Esophagus (tissue), 2 donors: ENCODE data around the gene CMIP. TPM values are rescaled to one million over a fixed set of nuclear protein-coding genes. Genes with fewer than 3 reads are reported as not detected.
A peak's percentile ranks its signal among the peaks of the same experiment; 100 is the strongest.
"Not testable (repeated sequence)": the region's sequence is repeated elsewhere in the genome, so short reads cannot be mapped to it uniquely, and the experiment has no call there.

ENCODE experiments used
- H3K27ac ChIP-seq, 2 donors: one replicate each; pipeline ENCODE4 v1.5.1; 2013; ENCODE audit warnings: low read depth in 2 of 2, mild to moderate bottlenecking in 2 of 2, inconsistent platforms in 1 of 2, low read length in 1 of 2, moderate library complexity in 1 of 2
- H3K27me3 ChIP-seq, 2 donors: one replicate each; pipeline ENCODE4 v1.6.1; 2013; ENCODE audit warnings: low read length in 2 of 2, control low read depth in 1 of 2, mild to moderate bottlenecking in 1 of 2; ENCODE audit not compliant: insufficient read depth in 2 of 2, control insufficient read depth in 1 of 2
- H3K36me3 ChIP-seq, 2 donors: one replicate each; pipeline ENCODE4 v1.6.1; 2013; ENCODE audit warnings: low read length in 1 of 2; ENCODE audit not compliant: control insufficient read depth in 2 of 2, insufficient read depth in 2 of 2
- H3K4me1 ChIP-seq, 2 donors: one replicate each; pipeline ENCODE4 v1.6.1; 2013; ENCODE audit warnings: low read length in 1 of 2; ENCODE audit not compliant: control insufficient read depth in 2 of 2, insufficient read depth in 2 of 2
- H3K4me3 ChIP-seq, 2 donors: one replicate each; pipeline ENCODE4 v1.5.1; 2013; ENCODE audit warnings: low read length in 2 of 2, mild to moderate bottlenecking in 2 of 2, low read depth in 1 of 2, moderate library complexity in 1 of 2
- H3K9me3 ChIP-seq, 2 donors: one replicate each; pipeline ENCODE4 v1.6.1; 2013; ENCODE audit warnings: mild to moderate bottlenecking in 2 of 2, low read depth in 1 of 2, low read length in 1 of 2, moderate library complexity in 1 of 2; ENCODE audit not compliant: control insufficient read depth in 2 of 2, insufficient read depth in 1 of 2
- WGBS, 2 donors: extraction: QIAGEN DNeasy Blood & Tissue Kit; methylation state at CpG; one replicate each; pipeline ENCODE4 v1.1.7; 2013; 5-methylcytosine and 5-hydroxymethylcytosine counted together
- polyA plus RNA-seq, 2 donors: library from polyadenylated mRNA; stranded (reverse); fragments of 200-250 nt; gene quantifications; one replicate each; pipeline ENCODE4 v1.2.3, GENCODE V29; 2013
- donor health status: healthy with polysubstance abuse.
- donor health status: Bipolar disorder and iron deficiency.

Gene CMIP
- polyA plus RNA-seq, 2 donors: 16.9 to 19.3 TPM

DNA sequence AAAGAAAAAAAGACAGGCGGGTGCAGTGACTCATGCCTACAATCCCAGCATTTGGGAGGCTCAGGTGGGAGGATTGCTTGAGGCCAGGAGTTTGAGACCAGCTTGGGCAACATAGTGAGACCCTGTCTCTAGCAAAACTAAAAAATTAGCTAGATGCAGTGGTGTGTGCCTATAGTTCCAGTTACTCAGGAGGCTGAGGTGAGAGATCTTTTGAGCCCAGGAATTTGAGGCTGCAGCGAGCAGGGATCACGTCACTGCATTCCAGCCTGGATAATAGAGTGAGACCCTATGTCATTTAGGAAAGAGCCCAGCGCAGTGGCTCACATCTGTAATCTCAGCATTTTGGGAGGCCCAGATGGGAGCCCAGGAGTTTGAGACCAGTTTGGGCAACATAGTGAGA, 126.6 kb downstream of the CMIP start:
- Histone ChIP-seq H3K4me3 (no peak overlapping the region), H3K27me3 (no peaks in the 10 kb centered on the region), H3K27ac (no peak overlapping the region), H3K4me1 (peaks cover 14 to 41% of the 10 kb centered on the region in 2 donors), H3K9me3 (no peaks in the 10 kb centered on the region), H3K36me3 (no peaks in the 10 kb centered on the region)
- 93 to 96% methylated on average over 4 of the region's 4 CpGs for WGBS, 2 donors

GRCh38 chr16:81571592-81572385, 127.2 kb downstream of the CMIP start:
- no peaks in the 10 kb centered on the region for H3K27me3 ChIP-seq
- no peaks in the 10 kb centered on the region for H3K9me3 ChIP-seq
- no peak overlapping the region for H3K4me3 ChIP-seq
- no peak overlapping the region for H3K27ac ChIP-seq
- H3K36me3 ChIP-seq: no peaks in the 10 kb centered on the region
- WGBS, 2 donors: 72 to 76% methylated on average over 24 of the region's 24 CpGs
- peaks cover 14 to 44% of the 10 kb centered on the region in 2 donors for H3K4me1 ChIP-seq

DNA sequence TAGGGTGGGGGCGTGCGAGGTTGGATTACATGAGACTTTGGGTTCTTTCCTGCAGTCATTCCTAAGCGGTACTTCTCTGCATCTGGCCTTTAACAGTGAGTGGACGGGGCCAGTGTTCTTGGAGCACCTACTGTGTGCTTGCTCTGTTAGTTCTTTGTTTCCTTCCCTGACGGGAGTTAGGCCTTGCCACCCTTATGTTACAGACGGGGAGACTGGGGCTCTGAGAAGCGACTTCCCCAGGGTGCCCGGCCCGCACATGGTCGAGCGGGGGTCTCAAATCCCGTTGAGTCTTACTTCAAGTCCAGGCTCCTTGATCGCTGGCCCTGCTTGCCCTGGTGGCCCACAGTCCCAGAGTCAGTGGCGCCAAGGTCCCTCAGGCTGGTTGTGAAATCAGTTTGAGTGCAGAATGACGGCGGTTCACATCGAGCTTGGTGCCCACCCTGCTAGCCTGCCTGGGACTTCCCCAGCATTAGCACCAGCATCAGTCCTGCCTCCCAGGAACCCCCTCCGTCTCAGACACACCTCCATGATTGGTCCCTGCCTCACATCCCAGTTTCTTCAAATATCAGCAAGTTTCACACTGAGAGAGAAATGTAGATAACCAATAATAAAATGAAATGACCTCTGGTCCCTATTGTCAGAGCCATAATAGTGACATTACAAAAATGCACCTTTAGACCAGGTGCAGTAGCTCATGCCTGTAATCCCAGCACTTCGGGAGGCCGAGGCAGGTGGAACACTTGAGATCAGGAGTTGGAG, 128.0 kb downstream of the CMIP start:
- no peak overlapping the region for H3K27ac ChIP-seq
- no peak overlapping the region for H3K4me3 ChIP-seq
- peaks cover 14 to 42% of the 10 kb centered on the region in 2 donors for H3K4me1 ChIP-seq
- H3K27me3 ChIP-seq: no peaks in the 10 kb centered on the region
- no peaks in the 10 kb centered on the region for H3K36me3 ChIP-seq
- WGBS, 2 donors: 89 to 92% methylated on average over 20 of the region's 20 CpGs
- H3K9me3 ChIP-seq: no peaks in the 10 kb centered on the region

DNA sequence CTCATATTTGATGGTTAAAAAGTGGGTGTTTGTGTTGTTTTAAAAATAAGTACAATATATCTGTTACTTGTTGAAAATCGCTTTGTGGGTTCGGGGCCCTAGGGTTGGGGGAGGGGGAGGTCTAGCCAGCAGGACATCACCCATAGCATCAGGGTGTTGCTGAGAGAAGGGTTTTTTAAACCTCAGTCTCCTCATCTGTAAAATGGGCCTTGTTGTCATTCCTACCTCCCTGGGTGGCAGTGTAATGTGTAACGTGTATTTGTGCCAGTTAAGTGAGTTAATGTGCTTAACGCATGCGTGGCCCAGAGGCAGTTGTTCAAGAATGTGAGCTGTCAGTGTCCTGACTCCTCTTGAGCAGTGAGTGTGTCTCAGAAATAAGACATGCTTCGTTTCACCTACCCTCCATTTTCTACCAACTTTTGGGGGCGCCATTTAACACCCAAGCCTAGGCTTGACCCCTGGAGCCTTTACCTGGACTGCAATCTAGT, 129.0 kb downstream of the CMIP start:
- no peak overlapping the region for H3K4me3 ChIP-seq
- H3K27me3 ChIP-seq: no peaks in the 10 kb centered on the region
- H3K36me3 ChIP-seq: no peaks in the 10 kb centered on the region
- WGBS, 2 donors: 74 to 86% methylated on average over 7 of the region's 7 CpGs
- no peaks in the 10 kb centered on the region for H3K9me3 ChIP-seq
- peaks cover 14 to 35% of the 10 kb centered on the region in 2 donors for H3K4me1 ChIP-seq
- no peak overlapping the region for H3K27ac ChIP-seq

DNA sequence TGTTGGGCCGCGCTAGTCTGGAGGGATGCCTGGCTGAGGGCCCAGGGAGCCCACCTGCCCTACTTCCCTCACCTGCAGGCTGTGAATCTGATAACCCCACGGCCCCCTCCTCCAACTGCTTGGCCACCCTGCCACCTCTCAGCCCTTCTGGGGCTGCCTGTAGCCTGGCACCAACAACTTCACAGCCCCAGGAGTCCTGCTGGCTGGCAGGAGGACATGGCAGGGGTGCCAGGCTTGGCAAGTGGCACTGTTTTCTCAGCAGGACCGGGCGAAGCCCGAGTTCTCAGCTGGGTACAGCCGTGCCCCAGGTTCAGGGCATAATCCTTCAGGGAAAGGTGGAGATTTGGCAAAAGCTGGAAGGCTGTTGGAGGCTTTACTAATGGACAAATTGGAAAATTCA, 129.6 kb downstream of the CMIP start:
- H3K9me3 ChIP-seq: no peaks in the 10 kb centered on the region
- peak overlapping the region in 1 of 2 donors; percentile 38 for H3K27ac ChIP-seq
- no peaks in the 10 kb centered on the region for H3K36me3 ChIP-seq
- WGBS, 2 donors: 55 to 64% methylated on average over 7 of the region's 7 CpGs
- no peak overlapping the region for H3K4me3 ChIP-seq
- no peaks in the 10 kb centered on the region for H3K27me3 ChIP-seq
- peaks cover 14 to 31% of the 10 kb centered on the region in 2 donors for H3K4me1 ChIP-seq

- Histone ChIP-seq H3K4me3 (no peak overlapping the region), H3K4me1 (peaks cover 8 to 20% of the 10 kb centered on the region in 2 donors), H3K27ac (no peak overlapping the region), H3K36me3 (no peaks in the 10 kb centered on the region), H3K27me3 (no peaks in the 10 kb centered on the region), H3K9me3 (no peaks in the 10 kb centered on the region)
- 76 to 80% methylated on average over 6 of the region's 6 CpGs for WGBS, 2 donors
Measured at GRCh38 chr16:81575307-81575706, 130.7 kb downstream of the CMIP start.

GRCh38 chr16:81575834-81576233, 131.2 kb downstream of the CMIP start:
- Histone ChIP-seq H3K4me1 (peaks cover 8 to 22% of the 10 kb centered on the region in 2 donors), H3K27ac (no peak overlapping the region), H3K4me3 (no peak overlapping the region), H3K9me3 (no peaks in the 10 kb centered on the region), H3K36me3 (no peaks in the 10 kb centered on the region), H3K27me3 (no peaks in the 10 kb centered on the region)
- 92 to 95% methylated on average over 6 of the region's 6 CpGs for WGBS, 2 donors

- no peaks in the 10 kb centered on the region for H3K27me3 ChIP-seq
- H3K4me3 ChIP-seq: no peak overlapping the region
- WGBS, 2 donors: 81 to 89% methylated on average over 1 of the region's 1 CpG
- no peaks in the 10 kb centered on the region for H3K36me3 ChIP-seq
- H3K9me3 ChIP-seq: no peaks in the 10 kb centered on the region
- no peak overlapping the region for H3K27ac ChIP-seq
- H3K4me1 ChIP-seq: peaks cover 10 to 22% of the 10 kb centered on the region in 2 donors
Measured at GRCh38 chr16:81576696-81577095, 132.1 kb downstream of the CMIP start.

- H3K4me3 ChIP-seq, H3K27me3 ChIP-seq, H3K27ac ChIP-seq, H3K9me3 ChIP-seq, H3K36me3 ChIP-seq: not testable (repeated sequence)
- H3K4me1 ChIP-seq: peaks cover 7 to 27% of the 10 kb centered on the region in 2 donors
Measured at GRCh38 chr16:81577272-81577671, 132.7 kb downstream of the CMIP start.
